NOMO-1 (cell line): ENCODE results near the gene NCR3LG1.

Experiments used
- DNase-seq, 2 experiments: peaks; one replicate each; lab custom pipeline; 2025; ENCODE audit not compliant: unreplicated experiment in 2 of 2; lab: John Stamatoyannopoulos, UW

NCR3LG1 gene

DNA sequence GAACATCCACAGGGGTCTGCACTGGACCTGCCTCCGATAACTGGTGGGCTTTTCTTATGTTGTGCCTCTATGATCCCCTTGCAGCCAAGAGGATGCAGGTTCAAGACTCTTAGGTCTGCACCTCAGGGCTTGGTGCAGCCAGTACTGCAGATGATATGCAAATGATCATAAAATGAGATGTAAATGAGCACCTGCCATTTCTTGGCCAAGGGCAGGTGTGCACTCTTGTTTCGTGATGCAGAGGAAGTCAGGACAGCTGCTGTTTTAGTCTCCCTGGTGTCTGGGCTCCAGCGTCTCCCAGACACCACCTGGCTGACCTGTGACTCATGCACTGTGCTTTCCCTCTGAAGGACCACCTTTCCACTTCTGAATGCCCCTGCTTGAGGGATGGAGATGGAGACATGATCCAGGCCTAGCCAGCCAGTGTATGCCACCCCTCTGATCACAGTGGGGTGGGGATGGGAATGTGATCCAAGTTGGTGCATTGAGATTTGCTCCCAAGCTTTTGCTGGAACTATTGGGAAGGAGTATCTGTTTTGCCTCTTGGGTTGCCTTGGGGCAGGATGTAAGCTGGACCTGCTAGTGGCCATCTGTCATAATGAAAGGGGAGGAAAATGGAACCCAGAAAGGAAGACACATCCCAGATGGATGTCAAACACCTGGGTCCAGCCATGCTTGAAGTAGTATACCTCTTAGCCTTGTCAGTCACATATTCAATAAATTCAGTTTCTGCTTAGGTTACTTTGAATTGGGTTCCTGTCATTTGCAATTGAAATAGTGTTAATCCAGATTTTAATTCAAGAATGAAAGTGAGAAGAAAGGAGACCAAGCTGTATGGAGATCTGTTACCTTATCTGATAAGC is 40.1 kb downstream of the NCR3LG1 start:
- DNase-seq = no peak

GRCh38 chr11:17392872-17393271 is 41.3 kb downstream of the NCR3LG1 start:
- no peak for DNase-seq

GRCh38 chr11:17393472-17393871 is 41.9 kb downstream of the NCR3LG1 start:
- no peak for DNase-seq

DNA sequence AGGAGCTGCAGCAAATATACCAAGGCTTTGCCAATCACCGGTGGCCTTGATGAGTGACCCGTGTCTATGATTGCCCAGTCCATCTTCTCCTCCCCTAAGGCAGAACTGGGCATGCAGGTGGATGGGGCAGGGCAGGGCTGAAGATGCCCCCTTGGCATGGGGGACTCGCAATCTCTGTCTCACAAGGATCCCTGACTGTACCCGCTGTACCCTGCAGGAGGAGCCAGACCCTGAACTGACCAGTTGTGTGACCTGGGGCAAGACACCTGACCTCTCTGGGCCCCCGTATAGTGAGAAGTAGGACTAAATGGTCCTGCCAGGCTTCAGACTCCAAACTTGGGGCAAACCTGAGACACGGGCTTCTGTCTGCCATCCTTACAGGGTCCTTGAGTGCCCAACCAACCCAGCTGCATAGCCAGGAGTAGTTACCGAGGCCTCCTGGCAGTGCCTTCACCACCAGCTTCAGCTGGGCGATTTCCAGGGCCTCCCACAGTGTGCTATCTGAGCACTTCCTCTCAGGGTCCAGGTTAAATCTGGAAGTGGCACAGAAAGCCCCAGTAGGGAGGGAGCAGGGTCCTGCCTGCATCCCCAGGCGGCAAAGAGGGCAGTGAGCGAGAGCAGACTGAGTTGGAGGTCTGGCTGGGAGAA is 43.3 kb downstream of the NCR3LG1 start:
- DNase-seq = no peak

- DNase-seq = peak in 1 of 2 experiments; percentile 16
Measured at GRCh38 chr11:17395554-17395961, 44.0 kb downstream of the NCR3LG1 start.

GRCh38 chr11:17395978-17396377 is 44.4 kb downstream of the NCR3LG1 start:
- no peak for DNase-seq

DNA sequence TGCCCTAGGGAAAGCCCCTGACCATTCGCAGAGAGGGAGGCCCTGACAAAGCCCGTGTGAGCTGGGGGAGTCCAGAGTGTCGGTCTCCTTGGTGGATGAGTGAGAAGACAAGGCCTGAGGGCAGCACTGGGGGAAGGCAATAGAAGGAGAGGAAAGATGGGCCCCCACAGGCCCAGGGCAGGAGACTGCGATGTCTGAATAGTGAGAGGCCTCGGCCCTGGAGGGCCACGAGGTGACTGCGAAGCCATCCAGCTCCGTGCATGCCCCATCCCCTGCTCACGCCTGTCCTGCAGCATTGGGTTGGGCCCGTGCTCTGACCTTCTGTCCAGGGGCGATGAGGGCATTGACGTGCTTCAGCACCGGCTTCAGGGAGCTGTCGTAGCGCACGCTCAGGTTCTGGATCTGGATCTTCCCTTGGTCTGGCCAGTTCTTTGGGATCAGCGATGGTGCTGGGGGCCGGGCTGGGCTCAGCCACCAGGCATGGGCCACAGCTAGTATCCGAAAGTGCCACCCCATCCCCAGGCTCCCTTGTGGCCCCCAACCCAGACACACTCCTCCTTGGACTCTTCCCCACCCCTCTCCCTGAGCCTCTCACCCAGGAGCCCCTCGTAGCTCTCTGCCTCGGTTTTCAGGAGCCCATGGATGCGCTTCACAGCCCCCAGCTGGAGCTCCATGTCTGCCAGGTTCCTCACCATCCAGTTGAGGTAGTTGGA is 45.2 kb downstream of the NCR3LG1 start:
- no peak for DNase-seq

GRCh38 chr11:17397311-17398002 is 45.9 kb downstream of the NCR3LG1 start:
- DNase-seq = no peak

GRCh38 chr11:17399236-17399635 is 47.6 kb downstream of the NCR3LG1 start:
- DNase-seq = no peak

DNA sequence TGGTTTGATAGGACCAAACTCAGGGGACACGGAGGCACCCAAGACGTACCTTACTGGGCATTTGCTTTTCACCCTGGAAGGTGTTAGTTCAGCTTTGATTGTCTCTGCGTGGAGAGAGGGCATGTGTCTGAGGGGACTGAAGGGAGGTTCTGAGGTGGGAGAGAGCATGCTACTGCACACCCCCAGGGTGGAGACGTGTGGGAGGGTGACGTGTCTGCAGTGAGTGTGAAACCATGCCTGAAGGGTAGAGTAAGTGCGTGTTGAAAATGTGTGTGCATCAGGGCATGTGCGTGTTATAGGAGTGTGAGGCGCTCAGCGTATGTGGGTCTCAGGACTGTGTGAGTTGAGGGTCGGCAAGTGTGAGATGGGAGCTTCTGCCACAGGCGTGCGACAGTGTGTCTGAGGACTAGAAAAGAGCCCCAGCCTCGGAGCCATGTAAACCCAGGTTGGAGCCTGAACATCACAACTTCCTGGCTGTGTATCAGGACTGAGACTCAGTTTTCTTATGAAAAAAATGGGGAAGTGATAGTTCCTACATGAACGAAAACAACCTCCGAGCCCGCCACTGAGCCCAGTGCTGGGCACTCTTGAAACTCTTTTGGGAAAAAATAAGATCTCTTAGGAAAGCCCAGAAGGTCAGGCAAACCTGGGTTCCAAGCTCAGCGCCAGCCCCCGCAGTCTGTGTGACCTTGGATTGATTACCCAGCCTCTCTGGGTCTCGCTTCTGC is 48.6 kb downstream of the NCR3LG1 start:
- peak in 1 of 2 experiments; percentile 7 for DNase-seq

DNA sequence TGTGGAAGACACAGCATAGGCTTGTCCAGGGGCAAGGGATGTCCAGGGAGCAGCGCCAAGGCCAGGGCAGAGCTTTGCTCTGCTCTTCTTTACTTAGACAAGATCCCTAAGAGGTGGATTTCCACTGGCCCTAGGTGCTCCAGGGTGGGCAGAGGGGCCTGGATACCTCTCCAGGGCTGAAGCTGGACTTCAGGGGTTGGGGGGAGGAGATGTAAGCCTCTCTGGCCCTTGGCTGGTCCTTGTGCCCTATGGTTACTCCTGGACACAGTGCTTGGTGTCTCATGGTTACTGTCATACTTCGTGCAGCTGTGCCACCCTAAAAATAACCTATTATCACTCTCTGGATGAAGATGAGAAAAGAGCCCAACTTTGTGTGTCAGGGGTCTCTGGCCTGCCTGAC is 49.7 kb downstream of the NCR3LG1 start:
- no peak for DNase-seq

DNA sequence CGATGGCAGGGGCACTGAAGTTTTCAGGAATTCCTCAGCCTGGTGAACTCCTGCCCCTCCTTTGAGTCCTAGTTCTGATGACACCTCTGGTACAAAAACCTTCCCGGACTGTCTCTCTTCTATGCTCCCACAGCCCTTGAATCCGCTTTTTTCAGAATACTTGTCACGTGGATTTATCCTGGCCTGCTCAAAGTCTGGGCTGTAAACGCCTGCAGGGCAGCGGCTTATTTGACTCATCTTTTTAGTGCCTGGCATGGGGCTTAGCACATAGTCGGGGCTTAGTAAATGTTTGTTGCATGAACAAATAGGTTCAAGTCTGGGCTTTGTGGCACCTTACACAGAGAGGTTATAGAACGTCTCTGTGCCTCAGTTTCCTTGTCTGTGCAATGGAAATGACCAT is 50.2 kb downstream of the NCR3LG1 start:
- DNase-seq = no peak

GRCh38 chr11:17402486-17402885 is 50.9 kb downstream of the NCR3LG1 start:
- no peak for DNase-seq

DNA sequence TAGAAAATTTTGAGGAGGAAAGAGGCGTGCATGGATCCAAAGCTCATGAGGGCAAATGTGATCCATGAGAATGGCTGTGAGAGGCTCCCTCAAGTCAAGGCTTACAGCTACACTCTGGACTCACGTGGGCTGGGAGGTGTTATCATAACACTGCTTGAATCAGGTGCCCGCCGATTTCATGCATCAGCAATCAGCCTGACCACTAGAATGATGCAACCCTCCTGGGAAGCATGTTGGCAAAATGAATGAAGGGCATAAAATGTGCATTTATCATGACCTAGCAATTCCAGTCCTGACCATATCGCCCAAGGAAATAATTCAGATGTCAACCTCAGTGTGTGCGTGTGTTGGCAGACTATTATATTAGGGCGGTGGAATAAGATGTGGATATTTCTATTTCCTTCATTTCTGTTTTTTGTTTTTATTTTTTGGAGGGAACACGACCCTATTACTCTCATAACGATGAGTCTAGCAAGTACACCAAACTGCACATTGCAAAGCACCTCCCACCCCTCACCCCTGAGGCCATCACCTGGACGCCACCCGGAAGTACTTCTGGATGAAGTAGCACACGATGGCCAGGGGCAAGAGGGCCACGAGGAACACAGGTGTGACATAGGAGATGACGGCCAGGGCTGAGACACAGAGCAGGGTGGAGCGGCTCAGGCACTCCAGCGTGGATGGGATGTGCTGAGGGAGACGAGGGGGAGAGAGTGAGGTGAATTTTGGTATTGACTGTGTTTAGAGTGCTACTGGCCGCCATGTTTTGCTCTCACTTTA is 52.6 kb downstream of the NCR3LG1 start:
- no peak for DNase-seq

- no peak for DNase-seq
Measured at GRCh38 chr11:17405232-17406005, 53.8 kb downstream of the NCR3LG1 start.

DNA sequence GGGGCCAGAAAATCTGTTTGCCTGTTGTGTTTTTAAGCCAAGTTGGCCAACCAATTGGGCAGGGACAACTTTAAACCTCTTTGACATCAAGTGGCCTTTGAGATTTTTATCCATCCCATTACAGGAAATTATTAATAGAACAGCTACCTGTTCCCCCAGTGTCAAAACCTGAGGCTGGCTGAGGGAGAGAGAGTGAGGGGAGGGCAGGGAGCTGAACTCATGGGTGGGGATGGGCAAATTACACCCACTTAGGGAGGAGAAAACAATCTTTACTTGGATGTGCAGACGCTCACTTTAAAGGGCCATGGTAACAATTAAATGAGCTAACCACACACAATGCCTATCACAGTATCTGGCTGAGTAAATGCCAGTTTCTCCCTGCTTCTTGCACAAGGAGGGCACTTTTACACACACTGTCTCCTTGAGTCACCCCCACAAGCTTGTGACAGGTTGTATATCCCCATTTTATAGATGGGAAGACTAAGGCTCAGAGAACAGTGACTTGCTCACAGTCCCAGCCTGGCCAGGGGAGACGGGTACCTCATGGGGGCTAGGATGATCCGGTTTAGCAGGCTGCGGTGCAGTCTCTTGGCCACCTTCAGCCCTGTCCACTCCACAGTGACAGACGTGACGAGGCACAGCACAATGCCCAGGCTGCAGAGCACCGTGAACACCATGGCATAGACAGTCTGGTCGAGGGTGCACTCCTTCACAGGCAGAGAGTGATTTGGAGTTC is 54.6 kb downstream of the NCR3LG1 start:
- no peak for DNase-seq

- no peak for DNase-seq
Measured at GRCh38 chr11:17406818-17407149, 55.2 kb downstream of the NCR3LG1 start.

GRCh38 chr11:17407575-17407974 is 56.0 kb downstream of the NCR3LG1 start:
- no peak for DNase-seq
